ENCODE data around the gene ZBTB24. TPM values are rescaled to one million over a fixed set of nuclear protein-coding genes. Genes with fewer than 3 reads are reported as not detected.

The ZBTB24 gene
- total RNA-seq, 2 experiments from 2014 or later: 17.8 to 18.5 TPM

DNA sequence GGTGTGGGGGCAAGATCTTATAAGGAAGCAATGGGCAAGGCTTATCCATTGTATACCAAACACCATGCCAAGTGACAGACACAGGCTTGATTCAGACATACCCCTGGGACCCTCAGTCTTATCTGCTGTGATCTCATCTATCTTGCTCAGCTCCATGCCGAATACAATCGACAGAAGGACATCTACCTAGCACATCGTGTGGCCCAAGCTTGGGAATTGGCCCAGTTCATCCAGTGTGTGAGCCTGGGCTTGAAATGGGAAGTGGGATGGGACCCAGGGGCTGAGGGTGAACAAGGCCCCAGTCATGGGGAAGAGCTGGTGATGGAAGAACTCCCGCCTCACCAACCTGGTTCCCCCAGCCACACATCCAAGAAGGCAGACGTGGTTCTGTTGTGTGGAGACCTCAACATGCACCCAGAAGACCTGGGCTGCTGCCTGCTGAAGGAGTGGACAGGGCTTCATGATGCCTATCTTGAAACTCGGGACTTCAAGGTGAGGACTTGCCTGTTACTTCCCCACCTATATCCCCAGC is 40.6 kb downstream of the ZBTB24 start:
- CTCF ChIA-PET: interaction anchor here (0.6 to 0.9 kb wide), 2 partner anchors 59 to 777 kb away, joined by 3 to 4 read pairs; no protein-coding TSS in a partner anchor
- POLR2A ChIA-PET: interaction anchor here (1.2 to 1.6 kb wide), 2 partner anchors 12 to 14 kb away, joined by 3 to 4 read pairs; no protein-coding TSS in a partner anchor

DNA sequence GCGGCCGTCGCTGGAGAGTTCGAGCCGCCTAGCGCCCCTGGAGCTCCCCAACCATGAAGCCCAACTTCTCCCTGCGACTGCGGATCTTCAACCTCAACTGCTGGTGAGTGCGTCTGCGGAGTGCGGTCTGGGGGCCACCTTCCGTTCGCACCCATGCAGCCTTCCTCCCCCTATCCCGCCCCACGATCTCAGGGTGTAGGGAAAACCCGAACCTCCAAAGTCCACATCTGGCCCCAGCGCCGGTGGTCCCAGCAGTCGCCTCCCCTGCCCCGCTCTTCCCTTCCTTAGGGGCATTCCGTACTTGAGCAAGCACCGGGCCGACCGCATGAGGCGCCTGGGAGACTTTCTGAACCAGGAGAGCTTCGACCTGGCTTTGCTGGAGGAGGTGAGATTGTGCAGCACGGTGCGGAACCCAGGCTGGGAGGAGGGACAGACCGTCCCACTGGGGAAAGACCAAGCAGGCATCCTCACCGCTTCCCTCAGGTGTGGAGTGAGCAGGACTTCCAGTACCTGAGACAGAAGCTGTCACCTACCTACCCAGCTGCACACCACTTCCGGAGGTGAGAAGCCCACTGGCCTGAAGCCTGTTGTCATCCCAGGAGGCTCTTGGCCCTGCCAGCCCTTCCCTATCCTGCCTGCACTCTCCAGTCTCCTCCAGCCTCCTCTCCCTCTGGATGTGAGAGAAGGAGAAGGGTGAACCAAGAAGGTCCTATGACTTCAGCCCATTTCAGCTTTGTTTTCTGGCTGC is 41.8 kb downstream of the ZBTB24 start:
- CTCF ChIA-PET: interaction anchor here (0.9 to 1.5 kb wide), 8 partner anchors 8 to 68 kb away, joined by 3 to 6 read pairs (median 4); no protein-coding TSS in a partner anchor
- POLR2A ChIA-PET: interaction anchor here (0.7 to 1.6 kb wide), 12 partner anchors 9 to 67 kb away, joined by 3 to 8 read pairs (median 4); partner anchors contain the start of genes CD164 and MICAL1

DNA sequence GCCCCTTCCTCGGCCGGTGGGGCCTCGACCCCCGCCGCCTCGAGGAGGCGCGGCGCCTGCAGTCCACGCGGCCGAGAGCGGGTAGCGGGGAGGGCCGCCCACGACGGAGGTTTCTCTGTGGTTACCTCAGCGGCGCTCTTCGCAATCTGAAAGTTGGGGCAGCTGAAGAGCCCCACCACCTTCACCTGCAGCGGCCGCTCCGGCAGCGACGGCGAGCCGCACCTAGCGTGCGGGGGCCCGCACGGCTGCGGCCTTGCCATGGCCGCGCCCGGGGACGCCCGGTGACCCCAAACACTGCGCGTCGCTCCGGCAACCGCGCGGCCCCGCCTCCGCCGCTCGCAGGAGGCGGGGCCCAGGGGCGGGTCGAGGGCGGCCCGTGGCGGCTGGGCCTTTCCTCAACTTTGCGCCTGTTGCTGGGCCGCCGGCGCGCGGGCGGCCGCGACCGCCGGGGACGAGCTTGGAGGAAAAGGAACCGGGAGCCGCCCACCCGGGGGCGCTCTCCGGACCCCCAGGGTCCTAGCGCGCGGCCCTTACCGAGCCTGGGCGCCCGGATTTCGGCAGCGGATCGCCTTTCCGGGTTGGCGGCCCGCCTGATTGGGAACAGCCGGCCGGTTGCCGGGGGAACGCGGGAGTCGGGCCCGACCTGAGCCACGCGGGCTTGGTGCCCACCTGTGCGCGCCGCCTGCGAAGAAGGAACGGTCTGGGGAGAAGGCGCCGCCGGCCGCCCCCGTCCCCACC is 42.5 kb downstream of the ZBTB24 start, which contains the start of the genes PPIL6 and SMPD2:
Gene PPIL6, minus strand, starts transcription at position 298 of the 738 bp plus-strand sequence. Its CDS starts 38 bp downstream, at position 260.
Gene SMPD2, plus strand, starts transcription at position 394 of the 738 bp plus-strand sequence. CDS start 398 bp downstream, outside the sequence.
- ChIA-PET CTCF (interaction anchor here (0.9 to 1.5 kb wide), 8 partner anchors 9 to 67 kb away, joined by 3 to 6 read pairs (median 4); no protein-coding TSS in a partner anchor), POLR2A (interaction anchor here (0.7 to 1.6 kb wide), 8 partner anchors 10 to 66 kb away, joined by 3 to 6 read pairs (median 4); partner anchors contain the start of genes CD164 and MICAL1)

DNA sequence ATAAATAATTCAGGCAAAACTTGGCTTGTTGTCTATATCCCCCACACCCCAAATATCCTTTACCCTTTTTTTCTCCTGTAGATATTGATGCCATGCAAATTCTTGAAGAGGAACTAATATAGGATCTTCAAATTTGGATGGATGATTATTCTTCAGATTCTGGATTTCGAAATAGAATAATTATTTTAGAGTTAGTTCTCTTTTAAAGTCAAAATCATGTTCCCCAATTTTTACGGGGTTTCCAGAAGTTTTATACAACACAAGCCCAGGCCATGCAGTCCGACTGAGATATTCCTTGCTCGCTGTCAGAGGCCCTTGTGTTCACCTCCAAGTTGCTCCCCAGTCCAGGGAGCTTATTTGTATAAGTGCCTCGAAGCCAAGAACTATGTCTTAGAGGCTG is 47.0 kb downstream of the ZBTB24 start:
- ChIA-PET POLR2A (no interaction called here), CTCF (interaction anchor here (1.0 kb wide), 1 partner anchor 600 kb away, joined by 3 read pairs; no protein-coding TSS in a partner anchor)

DNA sequence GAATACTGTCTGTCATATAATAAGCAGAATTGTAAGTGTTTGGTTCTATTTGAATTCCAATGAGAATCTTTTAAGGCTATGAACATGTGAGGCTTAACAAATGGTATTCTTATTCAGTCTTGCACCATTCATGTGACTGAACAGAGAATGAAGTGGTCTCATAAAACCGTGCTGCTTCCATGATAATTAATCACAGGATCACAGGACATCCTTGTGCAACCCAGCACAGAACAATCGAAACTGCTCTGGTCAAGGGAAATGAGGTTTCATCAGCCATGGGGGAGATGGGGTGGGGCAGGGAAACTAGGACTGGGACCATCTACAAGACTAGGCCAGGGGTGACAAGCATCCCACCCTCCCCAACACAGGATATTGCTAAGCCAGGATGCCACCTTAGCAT is 48.6 kb downstream of the ZBTB24 start:
- ChIA-PET POLR2A (no interaction called here), CTCF (interaction anchor here (0.7 kb wide), 1 partner anchor 358 kb away, joined by 5 read pairs; no protein-coding TSS in a partner anchor)

DNA sequence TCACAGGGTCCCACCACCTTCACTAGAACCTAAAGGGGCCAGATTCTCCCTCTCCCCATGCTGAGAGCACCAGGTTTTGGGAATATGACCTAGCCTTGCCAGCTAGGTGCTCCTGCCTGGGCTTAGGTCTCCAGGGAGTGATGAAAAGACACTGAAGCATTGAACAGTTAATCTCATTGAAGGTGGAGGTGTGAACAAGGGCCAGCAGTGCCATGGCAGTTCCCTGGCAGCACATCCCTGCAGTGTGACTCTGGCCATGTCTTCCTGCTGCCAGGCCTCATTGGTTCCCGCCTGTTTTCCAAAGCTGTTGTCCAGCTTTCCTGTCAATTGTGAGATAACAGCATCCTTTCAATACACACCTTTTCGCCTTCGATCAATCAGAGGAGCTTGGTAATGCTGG is 53.5 kb downstream of the ZBTB24 start:
- ChIA-PET CTCF (interaction anchor here (0.6 kb wide), 1 partner anchor 264 kb away, joined by 3 read pairs; no protein-coding TSS in a partner anchor), POLR2A (no interaction called here)

DNA sequence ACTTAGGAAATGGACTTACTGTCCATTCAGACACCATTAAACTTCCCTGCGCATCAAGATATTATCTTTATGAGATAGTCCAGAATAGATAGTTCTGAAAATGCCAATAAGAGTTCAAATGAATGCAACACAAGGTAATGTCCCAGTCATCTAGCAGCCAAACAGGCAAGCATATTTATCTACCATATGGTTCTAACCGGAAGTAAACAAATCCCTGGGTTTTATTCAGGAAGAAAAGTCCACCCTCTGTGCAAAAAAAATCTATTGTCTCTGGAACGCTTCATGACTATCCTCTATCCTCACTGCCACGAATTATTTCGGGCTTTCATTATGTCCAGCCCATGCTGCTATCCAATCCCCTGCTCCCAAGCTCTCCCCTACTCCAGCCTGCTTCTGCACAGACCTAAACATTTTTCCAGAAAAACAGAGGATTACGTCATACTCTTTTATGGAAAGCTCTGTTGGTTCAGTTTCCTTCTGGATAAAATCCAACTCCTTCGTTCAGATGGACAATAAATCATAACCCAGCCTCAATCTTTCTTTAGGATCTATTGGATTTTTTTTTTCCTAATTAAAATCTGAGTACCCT is 54.0 kb downstream of the ZBTB24 start:
- ChIA-PET POLR2A (no interaction called here), CTCF (interaction anchor here (0.6 kb wide), 1 partner anchor 264 kb away, joined by 3 read pairs; no protein-coding TSS in a partner anchor)

DNA sequence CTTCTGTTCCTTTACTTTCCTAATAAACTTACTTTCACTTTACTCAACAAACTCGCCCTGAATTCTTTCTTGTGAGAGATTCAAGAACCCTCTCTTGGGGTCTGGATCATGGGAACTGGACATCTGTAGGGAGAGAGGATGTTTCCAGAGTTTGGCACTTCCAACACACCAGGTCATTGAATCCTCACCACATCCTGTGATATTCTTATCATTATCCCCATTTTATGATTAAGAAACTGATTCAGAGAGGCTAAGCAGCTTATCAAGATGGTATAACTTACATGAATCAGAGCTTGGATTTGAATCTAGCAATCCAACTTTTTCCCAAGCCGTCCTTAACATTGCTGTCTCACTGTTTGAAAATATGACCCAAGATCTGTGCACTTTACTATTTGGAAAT is 58.1 kb downstream of the ZBTB24 start:
- CTCF ChIA-PET: no interaction called here
- POLR2A ChIA-PET: no interaction called here

DNA sequence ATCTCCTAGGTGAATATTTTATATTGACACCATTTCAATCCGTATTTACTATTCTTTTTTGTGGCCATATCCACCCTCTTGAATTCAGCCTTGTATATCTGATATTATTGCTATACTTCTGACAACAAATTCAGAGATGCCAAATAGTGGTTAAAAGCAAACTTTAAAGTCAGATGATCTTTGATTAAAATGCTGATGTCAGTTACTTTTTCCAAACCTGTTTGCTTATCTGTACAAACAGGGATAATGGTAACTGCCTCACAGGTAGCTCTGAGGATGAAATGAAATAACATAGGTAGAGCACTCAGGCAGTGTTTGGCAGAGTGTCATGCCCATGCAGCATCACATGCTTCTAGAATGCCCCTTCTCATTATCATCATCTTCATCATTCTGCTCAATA is 61.8 kb downstream of the ZBTB24 start:
- ChIA-PET POLR2A (no interaction called here), CTCF (no interaction called here)

DNA sequence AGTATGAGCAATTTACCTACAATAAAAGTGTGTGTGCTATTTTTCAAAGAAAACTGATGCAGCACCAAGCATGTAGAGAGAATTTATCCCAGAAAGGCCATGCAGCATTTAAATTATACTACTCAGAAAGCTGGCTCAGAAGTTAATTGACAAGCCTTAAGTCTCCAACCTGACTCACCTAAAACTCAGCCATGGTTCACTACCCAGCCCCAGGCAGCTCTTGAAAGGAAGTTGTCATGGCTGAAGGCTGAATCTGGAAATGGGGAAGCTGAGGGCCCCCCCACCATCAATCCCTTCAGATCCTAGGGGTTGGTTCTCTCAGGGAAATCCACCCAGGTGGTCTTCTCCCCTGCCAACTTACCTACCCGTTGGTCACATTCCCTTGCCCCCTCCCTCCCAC is 62.3 kb downstream of the ZBTB24 start:
- ChIA-PET CTCF (no interaction called here), POLR2A (no interaction called here)

DNA sequence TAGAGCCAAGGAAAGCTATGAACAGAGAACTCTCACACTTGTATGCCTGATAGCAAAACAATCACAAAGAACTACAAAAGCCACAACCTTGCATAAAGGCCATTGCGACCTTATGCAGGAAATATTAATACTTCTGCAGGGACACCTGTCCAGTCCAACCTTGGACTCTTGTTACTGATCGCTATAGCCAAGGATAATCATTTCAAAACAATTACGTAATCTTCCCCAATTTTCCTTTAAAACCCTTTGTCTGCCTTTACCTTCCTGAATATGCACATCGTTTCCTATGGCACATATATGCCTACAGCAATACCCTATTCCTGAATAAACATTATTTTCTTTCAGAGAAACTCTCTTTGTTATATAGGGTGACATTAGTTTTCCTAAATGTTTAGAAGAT is 65.4 kb downstream of the ZBTB24 start:
- ChIA-PET CTCF (interaction anchor here (1.3 kb wide), 1 partner anchor 262 kb away, joined by 3 read pairs; no protein-coding TSS in a partner anchor), POLR2A (no interaction called here)

Other genes with a start within 250 kb of the ZBTB24 start
- gene CD164, start 100.8 kb downstream of the ZBTB24 start, total RNA-seq: 100 to 1,000 TPM; 197 to 202 TPM
- gene PPIL6, start 42.6 kb downstream of the ZBTB24 start, total RNA-seq: under 1 TPM; 0.17 to 0.36 TPM
- gene SMPD2, start 42.5 kb downstream of the ZBTB24 start, total RNA-seq: 10 to 100 TPM; 12.3 to 14.9 TPM
- 10 to 100 TPM; 29.9 to 30.7 TPM for gene MICAL1, start 27.4 kb downstream of the ZBTB24 start, total RNA-seq
- 1 to 10 TPM; 2.9 to 3.7 TPM for gene AK9, start 208.0 kb upstream of the ZBTB24 start, total RNA-seq
- gene FIG4, start 208.1 kb upstream of the ZBTB24 start, total RNA-seq: 10 to 100 TPM; 12.1 to 12.4 TPM

Measured in activated CD8-positive, alpha-beta memory T cell treated with anti-CD3 and anti-CD28 coated beads for 36 hours (primary cell).